Breast epithelium (tissue), 4 donors: ENCODE data around the gene IMMP2L. TPM values are rescaled to one million over a fixed set of nuclear protein-coding genes. Genes with fewer than 3 reads are reported as not detected.

Experiments
- DNase-seq, 2 donors: peaks; one replicate each; pipeline ENCODE4 v3.0.0-alpha.2; 2019; ENCODE audit warnings: low spot score in 2 of 2
- H3K27ac ChIP-seq, 2 donors: fragments of 200-600 bp; sonication (generic) in 1 of 2; one replicate each; pipeline ENCODE4 v1.5.1; 2016 to 2019; ENCODE audit warnings: mild to moderate bottlenecking in 1 of 2
- H3K27me3 ChIP-seq, 2 donors: fragments of 200-600 bp; sonication (generic) in 1 of 2; one replicate each; pipeline versions ENCODE4 v1.5.1 to v1.6.0; 2017 to 2019; ENCODE audit warnings: control low read depth in 1 of 2, mild to moderate bottlenecking in 1 of 2
- H3K36me3 ChIP-seq: fragments of 200-600 bp; one replicate; pipeline ENCODE4 v1.5.1; 2019
- H3K4me1 ChIP-seq, 2 donors: fragments of 200-600 bp; sonication (generic); one replicate each; pipeline ENCODE4 v1.5.1; 2016 to 2019; ENCODE audit warnings: control low read depth in 1 of 2
- H3K4me3 ChIP-seq, 3 donors: fragments of 200-600 bp; sonication (generic); 1 replicate in 2 of 3; 2 replicates in 1 of 3; pipeline ENCODE4 v1.5.1; 2016 to 2019; ENCODE audit warnings: mild to moderate bottlenecking in 3 of 3, moderate library complexity in 2 of 3
- H3K9me3 ChIP-seq, 2 donors: fragments of 200-600 bp; sonication (generic) in 1 of 2; one replicate each; pipeline ENCODE4 v1.5.1; 2016 to 2019; ENCODE audit warnings: control low read depth in 1 of 2
- CTCF ChIP-seq, 3 donors: fragments of 450-650 bp; IDR thresholded peaks; one replicate each; pipeline ENCODE4 v1.5.1; 2016 to 2017; ENCODE audit warnings: antibody characterized with exemption in 3 of 3, mild to moderate bottlenecking in 3 of 3, moderate library complexity in 3 of 3
- POLR2A ChIP-seq: fragments of 450-650 bp; IDR thresholded peaks from one replicate; pipeline ENCODE4 v1.6.1; 2016; ENCODE audit warnings: antibody characterized with exemption, mild to moderate bottlenecking, moderate library complexity
- POLR2AphosphoS5 ChIP-seq, 3 donors: sonication (generic); formaldehyde crosslinking; IDR thresholded peaks; one replicate each; pipeline ENCODE4 v1.6.1; 2017; ENCODE audit warnings: antibody characterized with exemption in 3 of 3
- intact Hi-C: fragments of 100-400 bp; cut with DNase I; formaldehyde crosslinking; loops from one replicate; pipeline ENCODE4 v1.15.1; 2023; ENCODE audit warnings: low total_unique reads
- total RNA-seq, 3 donors: library from RNA; depleted of rRNA; stranded (reverse); fragments of >200 nt; gene quantifications; one replicate each; pipeline ENCODE4 v1.1.0, GENCODE V29; 2016

Gene IMMP2L
- total RNA-seq, 3 donors from 2014 or later = 19.8 to 39.7 (median 30.8) TPM

- no peaks in the 10 kb centered on the region for H3K9me3 ChIP-seq
- no peaks in the 10 kb centered on the region for H3K36me3 ChIP-seq
- no peak overlapping the region for H3K4me3 ChIP-seq
- H3K27ac ChIP-seq = no peak overlapping the region
- no peaks in the 10 kb centered on the region for H3K27me3 ChIP-seq
- intact Hi-C loops = no loop called here
- no peaks in the 10 kb centered on the region for H3K4me1 ChIP-seq
- no peak for DNase-seq
- TF ChIP-seq POLR2A (no peak), CTCF (IDR thresholded peaks at IDR 0.05) (no peak), POLR2AphosphoS5 (IDR thresholded peaks at IDR 0.05) (no peak)
These were observed 329.8 kb downstream of the IMMP2L start for GRCh38 chr7:111232249-111233084.

GRCh38 chr7:111229916-111230315, 332.4 kb downstream of the IMMP2L start:
- H3K27me3 ChIP-seq = no peaks in the 10 kb centered on the region
- TF ChIP-seq POLR2A = no peak
- TF ChIP-seq CTCF (IDR thresholded peaks at IDR 0.05) = no peak
- no peak for TF ChIP-seq POLR2AphosphoS5 (IDR thresholded peaks at IDR 0.05)
- no peak overlapping the region for H3K27ac ChIP-seq
- no peaks in the 10 kb centered on the region for H3K36me3 ChIP-seq
- no peaks in the 10 kb centered on the region for H3K9me3 ChIP-seq
- DNase-seq = no peak
- intact Hi-C loops = no loop called here
- H3K4me1 ChIP-seq = no peaks in the 10 kb centered on the region
- H3K4me3 ChIP-seq = no peak overlapping the region

- DNase-seq = no peak
- TF ChIP-seq CTCF (IDR thresholded peaks at IDR 0.05) = no peak
- Histone ChIP-seq H3K27ac (no peak overlapping the region), H3K4me3 (no peak overlapping the region), H3K4me1 (no peaks in the 10 kb centered on the region), H3K36me3 (no peaks in the 10 kb centered on the region), H3K9me3 (no peaks in the 10 kb centered on the region), H3K27me3 (no peaks in the 10 kb centered on the region)
- intact Hi-C loops = no loop called here
These were observed 333.0 kb downstream of the IMMP2L start for GRCh38 chr7:111229181-111229740.

GRCh38 chr7:111228437-111228836, 333.9 kb downstream of the IMMP2L start:
- no peaks in the 10 kb centered on the region for H3K9me3 ChIP-seq
- DNase-seq = no peak
- H3K4me3 ChIP-seq = no peak overlapping the region
- no peaks in the 10 kb centered on the region for H3K27me3 ChIP-seq
- H3K4me1 ChIP-seq = no peaks in the 10 kb centered on the region
- intact Hi-C loops = no loop called here
- H3K27ac ChIP-seq = no peak overlapping the region
- no peaks in the 10 kb centered on the region for H3K36me3 ChIP-seq
- TF ChIP-seq POLR2AphosphoS5 (IDR thresholded peaks at IDR 0.05) = no peak

- Histone ChIP-seq H3K27me3 (no peaks in the 10 kb centered on the region), H3K9me3 (no peaks in the 10 kb centered on the region), H3K4me3 (no peak overlapping the region), H3K36me3 (no peaks in the 10 kb centered on the region), H3K4me1 (no peaks in the 10 kb centered on the region), H3K27ac (no peak overlapping the region)
- intact Hi-C loops = no loop called here
- no peak for TF ChIP-seq POLR2A
- no peak for TF ChIP-seq POLR2AphosphoS5 (IDR thresholded peaks at IDR 0.05)
- no peak for TF ChIP-seq CTCF (IDR thresholded peaks at IDR 0.05)
- no peak for DNase-seq
These were observed 335.5 kb downstream of the IMMP2L start for GRCh38 chr7:111226800-111227199.
